22Rv1 (cell line): Measurements from ENCODE around the gene NEAT1.
A peak's percentile ranks its signal among the peaks of the same experiment; 100 is the strongest.

Source experiments
- CTCF ChIP-seq: fragments of 450-650 bp; IDR thresholded peaks from 2 replicates; pipeline ENCODE4 v1.5.1; 2017; ENCODE audit warnings: mild to moderate bottlenecking
- ZFX ChIP-seq: fragments of 450-650 bp; IDR thresholded peaks from 2 replicates; pipeline ENCODE4 v1.6.1; 2017; ENCODE audit warnings: antibody characterized with exemption, borderline replicate concordance

DNA sequence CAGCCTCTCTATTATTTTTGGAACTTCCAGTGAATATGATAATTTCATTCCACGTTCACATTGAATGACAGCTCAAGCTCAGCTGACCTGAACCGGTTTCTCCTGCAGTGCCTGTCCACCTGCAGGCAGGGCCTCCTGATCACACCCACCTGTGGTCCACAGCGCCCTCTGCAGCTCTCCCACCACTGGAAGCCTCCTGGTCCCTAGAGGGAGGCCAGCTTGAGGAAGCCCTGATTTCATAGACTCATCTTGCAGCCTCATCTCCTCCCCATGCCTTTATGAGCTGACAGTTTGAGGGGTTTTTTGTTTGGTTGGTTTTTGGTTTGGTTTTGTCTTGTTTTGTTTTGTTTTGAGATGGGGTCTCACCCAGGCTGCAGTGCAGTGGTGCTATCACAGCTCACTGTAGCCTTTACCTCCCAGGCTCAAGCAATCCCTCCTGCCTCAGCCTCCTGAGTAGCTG lies 46.3 kb downstream of the NEAT1 start:
- peak; percentile 89 for TF ChIP-seq CTCF
- no peak for TF ChIP-seq ZFX
